GM12873 (cell line): ENCODE measurements around the gene BBLN.

Experiments used
- CTCF ChIP-seq: IDR thresholded peaks from 2 replicates; pipeline ENCODE4 v1.5.1; 2012; ENCODE audit warnings: low read depth, mild to moderate bottlenecking, moderate library complexity, low read length, control low read depth; ENCODE audit not compliant: insufficient read depth; ENCODE audit errors: missing control alignments

Gene BBLN

GRCh38 chr9:128201441-128202369 lies 41.6 kb downstream of the BBLN start:
- no peak for TF ChIP-seq CTCF

- no peak for TF ChIP-seq CTCF
Measured at GRCh38 chr9:128202648-128203023, 42.6 kb downstream of the BBLN start.

- peak; percentile 85 for TF ChIP-seq CTCF
Measured at GRCh38 chr9:128203024-128203706, 43.1 kb downstream of the BBLN start, which contains the start of gene DNM1. Gene DNM1, plus strand, starts transcription at chr9:128203379. Its CDS starts 92 bp downstream, at chr9:128203471.

- TF ChIP-seq CTCF, result no peak
Measured at GRCh38 chr9:128203707-128204551, 43.9 kb downstream of the BBLN start.

- TF ChIP-seq CTCF, result no peak
Measured at GRCh38 chr9:128204858-128205257, 44.8 kb downstream of the BBLN start.

- no peak for TF ChIP-seq CTCF
Measured at GRCh38 chr9:128205296-128205944, 45.4 kb downstream of the BBLN start.

- TF ChIP-seq CTCF, result no peak
Measured at GRCh38 chr9:128206484-128206883, 46.4 kb downstream of the BBLN start.
